Stimulated activated CD8-positive, alpha-beta memory T cell treated with anti-CD3 and anti-CD28 coated beads, Interleukin-4, amount 100 ng/mL, for 4 hours (primary cell): ENCODE results near the gene CST8.
"Not testable (repeated sequence)": the region's sequence is repeated elsewhere in the genome, so short reads cannot be mapped to it uniquely, and the experiment has no call there.

ENCODE experiments used
- DNase-seq, 2 donors: peaks; one replicate each; pipeline ENCODE4 v3.0.0-alpha.2; 2020; ENCODE audit warnings: low read depth in 2 of 2, low spot score in 1 of 2

Gene CST8

GRCh38 chr20:23490817-23491216 lies at the start of gene CST8:
Gene CST8 (plus strand): TSS chr20:23491117. CDS start chr20:23491668, 551 bp downstream.
- no peak for DNase-seq

GRCh38 chr20:23441850-23442313 lies 49.0 kb upstream of the CST8 start:
- DNase-seq: peak in 1 of 2 donors; percentile 32

GRCh38 chr20:23442436-23442835 lies 48.5 kb upstream of the CST8 start:
- no peak for DNase-seq

- DNase-seq: no peak
These were observed 46.1 kb upstream of the CST8 start for GRCh38 chr20:23444859-23445258.

GRCh38 chr20:23445596-23446217 lies 45.2 kb upstream of the CST8 start:
- no peak for DNase-seq

- DNase-seq: no peak
These were observed 44.4 kb upstream of the CST8 start for GRCh38 chr20:23446505-23446904.

GRCh38 chr20:23448167-23448566 lies 42.8 kb upstream of the CST8 start:
- DNase-seq: no peak

GRCh38 chr20:23449421-23449820 lies 41.5 kb upstream of the CST8 start:
- no peak for DNase-seq

- no peak for DNase-seq
These were observed 40.0 kb upstream of the CST8 start for GRCh38 chr20:23450877-23451276.

- no peak for DNase-seq
These were observed 38.9 kb upstream of the CST8 start for GRCh38 chr20:23451956-23452487.

GRCh38 chr20:23452776-23453175 lies 38.1 kb upstream of the CST8 start, which contains the start of gene CST11:
Gene CST11 (minus strand): TSS chr20:23452876. CDS start chr20:23452811, 65 bp downstream.
- DNase-seq: no peak

GRCh38 chr20:23453549-23454543 lies 37.1 kb upstream of the CST8 start:
- DNase-seq: no peak

GRCh38 chr20:23454816-23455215 lies 36.1 kb upstream of the CST8 start:
- DNase-seq: no peak

GRCh38 chr20:23455639-23456038 lies 35.3 kb upstream of the CST8 start:
- DNase-seq: no peak

GRCh38 chr20:23456409-23456808 lies 34.5 kb upstream of the CST8 start:
- no peak for DNase-seq

GRCh38 chr20:23456873-23457272 lies 34.0 kb upstream of the CST8 start:
- DNase-seq: no peak

GRCh38 chr20:23459461-23460150 lies 31.3 kb upstream of the CST8 start:
- no peak for DNase-seq

GRCh38 chr20:23461180-23461579 lies 29.7 kb upstream of the CST8 start:
- DNase-seq: no peak

- not testable (repeated sequence) for DNase-seq
These were observed 24.0 kb upstream of the CST8 start for GRCh38 chr20:23466961-23467360.

- DNase-seq: not testable (repeated sequence)
These were observed 18.6 kb upstream of the CST8 start for GRCh38 chr20:23472306-23472705.

GRCh38 chr20:23473293-23473692 lies 17.6 kb upstream of the CST8 start:
- not testable (repeated sequence) for DNase-seq
